Activated CD4-positive, alpha-beta T cell treated with anti-CD3 and anti-CD28 coated beads, Interleukin-2, amount 50 U/mL, for 1 hour (primary cell): ENCODE results near the gene KIRREL3.

Source experiments
- DNase-seq: peaks from one replicate; pipeline ENCODE4 v3.0.0-alpha.2; 2020

KIRREL3 gene

DNA sequence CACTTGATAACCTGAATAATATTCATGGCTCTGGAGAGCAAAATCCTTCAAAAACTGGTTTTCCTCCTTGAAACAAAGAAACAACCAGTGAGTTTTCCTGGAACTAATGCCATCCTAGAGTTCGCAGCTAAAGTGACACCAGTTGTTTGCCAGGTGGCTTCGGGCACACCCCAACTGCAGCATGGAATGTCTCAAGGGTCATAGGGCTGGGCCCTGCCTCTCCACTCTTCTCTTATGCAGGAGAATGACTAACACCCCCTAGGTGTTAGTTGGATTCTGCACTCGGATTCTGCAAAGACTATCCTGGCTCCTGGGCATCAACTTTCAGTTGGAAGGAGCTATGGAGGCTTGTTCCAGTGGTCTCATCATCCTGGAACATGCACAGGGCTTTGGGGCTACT, 98.8 kb downstream of the KIRREL3 start:
- no peak for DNase-seq

- no peak for DNase-seq
Measured at GRCh38 chr11:126899961-126900748, 100.4 kb downstream of the KIRREL3 start.

DNA sequence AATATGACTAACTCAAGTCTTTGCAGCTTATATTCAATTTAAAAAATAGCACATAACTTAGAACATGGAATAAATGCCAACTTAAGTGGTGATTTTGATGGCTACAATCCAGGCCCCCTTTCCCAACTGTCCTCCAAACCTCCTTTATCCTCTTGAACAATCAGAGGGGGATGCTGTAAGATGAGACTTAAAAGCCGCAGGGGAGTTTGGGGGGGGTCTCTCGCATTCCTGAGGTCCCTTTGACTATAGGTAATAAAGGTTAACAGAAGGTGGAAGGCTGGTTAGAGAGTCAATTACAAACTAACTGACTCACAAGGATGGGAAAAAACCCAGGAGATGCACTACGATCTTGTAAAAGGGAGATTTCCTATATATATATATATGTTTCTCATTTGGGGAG, 101.8 kb downstream of the KIRREL3 start:
- DNase-seq = no peak

- no peak for DNase-seq
Measured at GRCh38 chr11:126897430-126897829, 103.1 kb downstream of the KIRREL3 start.

GRCh38 chr11:126896025-126896424, 104.5 kb downstream of the KIRREL3 start:
- DNase-seq = no peak

GRCh38 chr11:126893796-126894195, 106.8 kb downstream of the KIRREL3 start:
- DNase-seq = no peak

DNA sequence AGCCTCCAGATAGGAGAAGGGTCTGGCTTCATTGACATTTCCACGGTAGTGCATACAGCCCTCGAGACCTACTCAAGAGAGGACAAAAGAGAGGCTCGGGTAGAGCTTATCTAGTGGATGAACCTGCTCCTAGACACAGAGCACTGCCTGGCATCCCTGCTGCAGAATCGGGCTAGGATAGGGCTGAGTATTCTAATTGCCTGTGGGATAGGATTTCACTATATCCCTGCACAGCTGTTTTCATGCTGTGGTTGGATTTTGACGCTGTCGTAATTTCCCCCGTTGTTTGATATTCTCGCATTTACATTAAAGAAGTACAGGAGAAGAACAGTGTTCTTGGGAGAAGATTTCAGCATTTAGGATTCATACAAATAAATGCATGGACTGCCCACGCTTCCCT, 107.8 kb downstream of the KIRREL3 start:
- DNase-seq = no peak

DNA sequence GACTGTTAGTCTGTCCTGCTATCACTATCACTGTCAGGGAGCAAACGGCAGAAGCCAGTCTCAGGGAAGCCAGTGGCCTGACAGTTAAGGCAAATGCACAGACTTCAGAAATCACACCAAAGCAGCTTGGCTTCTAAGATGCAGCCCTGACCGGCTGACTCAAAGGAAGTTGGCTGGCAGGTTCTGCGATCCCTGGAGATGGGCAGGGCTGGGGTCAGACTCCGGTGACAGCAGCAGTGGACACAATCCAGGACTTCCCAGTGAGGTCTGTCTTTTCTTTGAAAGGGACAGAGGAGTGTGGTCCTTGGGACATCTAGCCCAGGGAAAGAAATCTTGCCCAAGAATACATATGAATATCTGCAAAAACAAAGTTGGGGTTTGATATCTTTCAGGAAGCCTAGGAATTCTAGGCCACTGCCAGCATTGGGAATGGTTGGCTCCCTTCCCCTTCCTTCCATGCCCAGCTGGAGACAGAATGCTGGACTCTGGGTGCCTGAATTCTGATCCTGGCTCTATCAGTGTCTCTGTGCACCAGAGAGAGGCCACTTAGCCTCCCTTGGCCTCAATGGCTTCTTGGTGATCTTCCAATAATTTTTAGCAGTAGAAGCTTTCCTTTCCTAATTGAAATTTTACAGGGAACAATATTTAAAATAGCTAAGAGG, 108.9 kb downstream of the KIRREL3 start:
- DNase-seq = no peak

DNA sequence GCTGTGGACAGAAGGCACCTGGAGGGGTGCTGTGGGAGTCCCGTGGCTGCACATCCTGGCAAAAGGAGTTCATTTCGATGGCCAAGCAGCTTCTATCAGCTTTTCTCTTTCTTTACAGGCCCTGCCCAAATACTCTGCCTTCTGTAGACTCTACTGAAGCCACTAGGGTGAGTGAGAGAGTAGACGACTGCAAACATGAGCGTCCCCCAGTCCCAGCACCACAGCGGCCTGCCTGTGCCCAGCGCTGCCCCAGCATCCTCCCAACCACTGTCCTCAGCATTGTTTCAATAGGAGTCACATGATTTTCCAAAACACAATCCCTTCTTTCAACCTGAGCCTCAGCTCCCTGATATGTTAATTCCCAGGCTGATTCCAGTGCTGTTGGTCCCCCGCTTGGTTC, 110.0 kb downstream of the KIRREL3 start:
- DNase-seq = no peak

GRCh38 chr11:126888115-126888712, 112.4 kb downstream of the KIRREL3 start:
- no peak for DNase-seq

GRCh38 chr11:126886636-126887035, 113.9 kb downstream of the KIRREL3 start:
- no peak for DNase-seq

DNA sequence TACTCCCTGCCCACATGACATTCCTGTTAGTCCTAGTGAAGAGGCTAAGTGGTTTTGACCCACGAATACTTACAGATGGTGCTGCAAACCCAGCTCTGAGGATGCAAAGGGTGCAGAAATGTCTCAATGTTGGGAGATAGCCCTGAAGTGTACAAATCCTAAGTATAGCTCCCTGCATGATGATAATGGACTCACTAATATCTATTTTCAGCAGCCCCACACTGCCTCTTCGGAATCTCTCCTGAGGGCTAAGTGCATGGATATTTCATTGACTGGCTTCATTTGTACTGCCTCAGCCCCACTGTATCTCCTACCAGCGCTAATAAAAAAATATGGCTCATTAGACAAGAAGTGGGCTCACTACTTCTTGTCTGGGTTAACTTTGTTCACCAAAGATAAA, 114.5 kb downstream of the KIRREL3 start:
- no peak for DNase-seq

DNA sequence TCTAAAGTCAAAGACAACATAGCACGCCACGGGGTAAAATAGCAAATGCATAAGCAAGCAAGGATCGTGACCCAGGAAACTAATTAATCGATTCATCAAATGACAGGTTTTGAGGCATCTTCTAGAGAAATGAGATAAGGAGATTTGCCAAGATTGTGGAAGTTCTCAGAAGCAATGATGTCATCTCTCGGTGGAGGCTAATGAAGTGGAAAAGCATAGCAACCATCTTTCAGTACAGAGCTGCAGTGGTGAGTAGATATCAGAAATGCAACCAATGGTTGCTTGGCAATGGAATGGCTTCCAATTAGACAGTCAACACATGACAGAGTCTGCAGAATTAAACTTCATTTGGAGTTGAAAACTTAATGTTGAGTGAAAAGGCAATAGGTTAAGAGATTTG, 116.0 kb downstream of the KIRREL3 start:
- no peak for DNase-seq

- DNase-seq = no peak
Measured at GRCh38 chr11:126884192-126884591, 116.4 kb downstream of the KIRREL3 start.

- no peak for DNase-seq
Measured at GRCh38 chr11:126880872-126881271, 119.7 kb downstream of the KIRREL3 start.

DNA sequence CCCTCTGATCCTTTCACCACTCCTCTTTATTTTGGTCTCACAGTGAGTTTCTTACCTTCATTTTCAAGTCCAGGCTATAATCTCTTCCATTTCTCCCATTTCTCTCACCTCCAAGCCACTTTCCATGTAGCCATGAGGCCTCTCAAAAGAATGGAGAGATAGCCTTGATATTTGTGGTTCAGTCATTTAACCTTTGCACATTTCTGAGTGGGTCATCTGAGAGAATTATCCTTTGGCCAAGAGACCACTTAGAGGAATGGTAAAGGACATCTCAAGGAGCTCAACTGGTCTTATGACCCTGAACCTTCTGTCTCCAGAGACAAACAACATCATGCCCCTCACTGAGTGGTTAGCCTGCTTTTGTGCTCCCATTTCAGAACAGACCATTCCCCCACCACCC, 121.1 kb downstream of the KIRREL3 start:
- DNase-seq = no peak

GRCh38 chr11:126878913-126879482, 121.6 kb downstream of the KIRREL3 start:
- DNase-seq = no peak

GRCh38 chr11:126874831-126875230, 125.7 kb downstream of the KIRREL3 start:
- no peak for DNase-seq

GRCh38 chr11:126874276-126874675, 126.3 kb downstream of the KIRREL3 start:
- no peak for DNase-seq

GRCh38 chr11:126871792-126872191, 128.8 kb downstream of the KIRREL3 start:
- DNase-seq = no peak

DNA sequence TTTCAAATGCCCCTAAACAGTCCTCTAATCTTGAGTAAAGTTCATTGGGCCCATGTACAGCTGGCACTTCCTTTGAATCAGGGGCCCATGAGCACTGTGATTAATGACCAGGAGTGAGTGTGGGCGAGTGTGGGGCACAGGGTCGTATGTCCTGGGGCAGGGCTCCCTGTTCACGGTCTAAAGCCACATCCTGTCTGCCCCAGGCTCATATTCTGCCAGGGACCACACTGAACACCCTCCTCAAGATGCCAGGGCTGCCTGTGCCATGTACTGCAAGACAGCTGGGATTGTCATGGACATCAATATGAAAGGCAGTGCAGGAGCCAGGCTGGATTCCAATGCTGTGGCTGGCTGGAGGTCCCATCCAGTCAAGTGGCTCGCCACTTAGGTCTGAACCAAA, 130.5 kb downstream of the KIRREL3 start:
- DNase-seq = no peak

GRCh38 chr11:126868741-126869140, 131.8 kb downstream of the KIRREL3 start:
- no peak for DNase-seq

GRCh38 chr11:126864934-126865333, 135.6 kb downstream of the KIRREL3 start:
- no peak for DNase-seq
